ENCODE measurements around the gene CLDN4. TPM values are rescaled to one million over a fixed set of nuclear protein-coding genes. Genes with fewer than 3 reads are reported as not detected.
"Not testable (repeated sequence)": the region's sequence is repeated elsewhere in the genome, so short reads cannot be mapped to it uniquely, and the experiment has no call there.

CLDN4 gene
- polyA plus RNA-seq (2012; ENCODE audit: low read depth, missing spikeins): 0.05 TPM

GRCh38 chr7:73830681-73831583 is at the start of gene CLDN4:
CLDN4 (plus strand) TSS chr7:73830996; CDS start chr7:73831202, 206 bp downstream.
- FAIRE-seq: no peak
- no peak for DNase-seq (ENCODE audit: insufficient read length, low spot score)
- TF ChIP-seq SPI1 (IDR thresholded peaks at IDR 0.05; ENCODE audit: low read depth, low read length) (no peak), POLR2A (IDR thresholded peaks at IDR 0.05; ENCODE audit: low read depth, low read length) (no peak), POU2F2 (IDR thresholded peaks at IDR 0.05; ENCODE audit: low read depth, low read length) (no peak), TAF1 (IDR thresholded peaks at IDR 0.05; ENCODE audit: low read depth, low read length) (no peak), PAX5 (IDR thresholded peaks at IDR 0.05; ENCODE audit: insufficient read depth, low read length, severe bottlenecking) (no peak), POLR2AphosphoS5 (IDR thresholded peaks at IDR 0.05; ENCODE audit: low read depth, low read length) (no peak)

GRCh38 chr7:73786588-73786987 is 44.2 kb upstream of the CLDN4 start:
- no peak for TF ChIP-seq POU2F2 (IDR thresholded peaks at IDR 0.05; ENCODE audit: low read depth, low read length)
- no peak for TF ChIP-seq POLR2A (IDR thresholded peaks at IDR 0.05; ENCODE audit: low read depth, low read length)
- TF ChIP-seq SPI1 (IDR thresholded peaks at IDR 0.05; ENCODE audit: low read depth, low read length): no peak
- no peak for TF ChIP-seq PAX5 (IDR thresholded peaks at IDR 0.05; ENCODE audit: insufficient read depth, low read length, severe bottlenecking)
- TF ChIP-seq TAF1 (IDR thresholded peaks at IDR 0.05; ENCODE audit: low read depth, low read length): no peak
- TF ChIP-seq POLR2AphosphoS5 (IDR thresholded peaks at IDR 0.05; ENCODE audit: low read depth, low read length): no peak
- DNase-seq (ENCODE audit: insufficient read length, low spot score) (no peak), FAIRE-seq (no peak)

GRCh38 chr7:73787786-73788048 is 43.1 kb upstream of the CLDN4 start:
- not testable (repeated sequence) for FAIRE-seq; DNase-seq (ENCODE audit: insufficient read length, low spot score)

GRCh38 chr7:73789051-73789450 is 41.7 kb upstream of the CLDN4 start:
- DNase-seq (ENCODE audit: insufficient read length, low spot score): no peak
- TF ChIP-seq POLR2AphosphoS5 (IDR thresholded peaks at IDR 0.05; ENCODE audit: low read depth, low read length) (no peak), PAX5 (IDR thresholded peaks at IDR 0.05; ENCODE audit: insufficient read depth, low read length, severe bottlenecking) (no peak), POU2F2 (IDR thresholded peaks at IDR 0.05; ENCODE audit: low read depth, low read length) (no peak), POLR2A (IDR thresholded peaks at IDR 0.05; ENCODE audit: low read depth, low read length) (no peak), TAF1 (IDR thresholded peaks at IDR 0.05; ENCODE audit: low read depth, low read length) (no peak), SPI1 (IDR thresholded peaks at IDR 0.05; ENCODE audit: low read depth, low read length) (no peak)
- no peak for FAIRE-seq

- not testable (repeated sequence) for FAIRE-seq; DNase-seq (ENCODE audit: insufficient read length, low spot score)
Observed at GRCh38 chr7:73791170-73791690, 39.6 kb upstream of the CLDN4 start.

GRCh38 chr7:73795188-73795587 is 35.6 kb upstream of the CLDN4 start:
- DNase-seq (ENCODE audit: insufficient read length, low spot score); FAIRE-seq: not testable (repeated sequence)

- FAIRE-seq; DNase-seq (ENCODE audit: insufficient read length, low spot score): not testable (repeated sequence)
Observed at GRCh38 chr7:73796656-73797055, 34.1 kb upstream of the CLDN4 start.

- not testable (repeated sequence) for FAIRE-seq
Observed at GRCh38 chr7:73797176-73797575, 33.6 kb upstream of the CLDN4 start.

GRCh38 chr7:73799282-73800141 is 31.3 kb upstream of the CLDN4 start:
- FAIRE-seq (no peak), DNase-seq (ENCODE audit: insufficient read length, low spot score) (no peak)
- TF ChIP-seq POLR2A (IDR thresholded peaks at IDR 0.05; ENCODE audit: low read depth, low read length) (no peak), TAF1 (IDR thresholded peaks at IDR 0.05; ENCODE audit: low read depth, low read length) (no peak), SPI1 (IDR thresholded peaks at IDR 0.05; ENCODE audit: low read depth, low read length) (no peak), PAX5 (IDR thresholded peaks at IDR 0.05; ENCODE audit: insufficient read depth, low read length, severe bottlenecking) (no peak), POU2F2 (IDR thresholded peaks at IDR 0.05; ENCODE audit: low read depth, low read length) (no peak), POLR2AphosphoS5 (IDR thresholded peaks at IDR 0.05; ENCODE audit: low read depth, low read length) (no peak)

More at GRCh38 chr7:73797176-73797575, 33.6 kb upstream of the CLDN4 start:
- DNase-seq (ENCODE audit: insufficient read length, low spot score): not testable (repeated sequence)

- TF ChIP-seq SPI1 (IDR thresholded peaks at IDR 0.05; ENCODE audit: low read depth, low read length) (no peak), TAF1 (IDR thresholded peaks at IDR 0.05; ENCODE audit: low read depth, low read length) (no peak)
- FAIRE-seq (no peak), DNase-seq (ENCODE audit: insufficient read length, low spot score) (no peak)
Observed at GRCh38 chr7:73801577-73801976, 29.2 kb upstream of the CLDN4 start.

- no peak for DNase-seq (ENCODE audit: insufficient read length, low spot score)
- no peak for TF ChIP-seq POU2F2 (IDR thresholded peaks at IDR 0.05; ENCODE audit: low read depth, low read length)
- TF ChIP-seq POLR2AphosphoS5 (IDR thresholded peaks at IDR 0.05; ENCODE audit: low read depth, low read length): no peak
- no peak for TF ChIP-seq TAF1 (IDR thresholded peaks at IDR 0.05; ENCODE audit: low read depth, low read length)
- TF ChIP-seq PAX5 (IDR thresholded peaks at IDR 0.05; ENCODE audit: insufficient read depth, low read length, severe bottlenecking): no peak
- no peak for TF ChIP-seq SPI1 (IDR thresholded peaks at IDR 0.05; ENCODE audit: low read depth, low read length)
- no peak for TF ChIP-seq POLR2A (IDR thresholded peaks at IDR 0.05; ENCODE audit: low read depth, low read length)
Observed at GRCh38 chr7:73802459-73802858, 28.3 kb upstream of the CLDN4 start.

More at GRCh38 chr7:73802459-73802858, 28.3 kb upstream of the CLDN4 start:
- no peak for FAIRE-seq
